HPDE6-E6E7 (cell line): ENCODE data around the gene JCHAIN.
"Not testable (repeated sequence)": the region's sequence is repeated elsewhere in the genome, so short reads cannot be mapped to it uniquely, and the experiment has no call there.

Experiments
- DNase-seq: peaks from one replicate; pipeline ENCODE4 v3.0.0; 2011; ENCODE audit warnings: missing footprints; ENCODE audit errors: extremely low spot score

The JCHAIN gene

DNA sequence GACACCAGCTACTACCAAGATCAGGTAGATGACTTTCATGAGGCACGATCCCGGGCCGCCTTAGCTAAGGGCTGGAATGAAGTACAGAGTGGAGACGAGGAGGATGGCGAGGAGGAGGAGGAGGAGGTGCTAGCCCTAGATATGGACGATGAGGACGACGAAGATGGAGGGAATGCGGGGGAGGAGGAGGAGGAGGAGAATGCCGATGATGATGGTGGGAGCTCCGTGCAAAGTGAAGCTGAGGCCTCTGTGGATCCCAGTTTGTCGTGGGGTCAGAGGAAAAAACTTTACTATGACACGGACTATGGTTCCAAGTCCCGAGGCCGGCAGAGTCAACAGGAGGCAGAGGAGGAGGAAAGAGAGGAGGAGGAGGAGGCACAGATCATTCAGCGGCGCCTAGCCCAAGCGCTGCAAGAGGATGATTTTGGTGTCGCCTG is 22.5 kb upstream of the JCHAIN start:
- no peak for DNase-seq

DNA sequence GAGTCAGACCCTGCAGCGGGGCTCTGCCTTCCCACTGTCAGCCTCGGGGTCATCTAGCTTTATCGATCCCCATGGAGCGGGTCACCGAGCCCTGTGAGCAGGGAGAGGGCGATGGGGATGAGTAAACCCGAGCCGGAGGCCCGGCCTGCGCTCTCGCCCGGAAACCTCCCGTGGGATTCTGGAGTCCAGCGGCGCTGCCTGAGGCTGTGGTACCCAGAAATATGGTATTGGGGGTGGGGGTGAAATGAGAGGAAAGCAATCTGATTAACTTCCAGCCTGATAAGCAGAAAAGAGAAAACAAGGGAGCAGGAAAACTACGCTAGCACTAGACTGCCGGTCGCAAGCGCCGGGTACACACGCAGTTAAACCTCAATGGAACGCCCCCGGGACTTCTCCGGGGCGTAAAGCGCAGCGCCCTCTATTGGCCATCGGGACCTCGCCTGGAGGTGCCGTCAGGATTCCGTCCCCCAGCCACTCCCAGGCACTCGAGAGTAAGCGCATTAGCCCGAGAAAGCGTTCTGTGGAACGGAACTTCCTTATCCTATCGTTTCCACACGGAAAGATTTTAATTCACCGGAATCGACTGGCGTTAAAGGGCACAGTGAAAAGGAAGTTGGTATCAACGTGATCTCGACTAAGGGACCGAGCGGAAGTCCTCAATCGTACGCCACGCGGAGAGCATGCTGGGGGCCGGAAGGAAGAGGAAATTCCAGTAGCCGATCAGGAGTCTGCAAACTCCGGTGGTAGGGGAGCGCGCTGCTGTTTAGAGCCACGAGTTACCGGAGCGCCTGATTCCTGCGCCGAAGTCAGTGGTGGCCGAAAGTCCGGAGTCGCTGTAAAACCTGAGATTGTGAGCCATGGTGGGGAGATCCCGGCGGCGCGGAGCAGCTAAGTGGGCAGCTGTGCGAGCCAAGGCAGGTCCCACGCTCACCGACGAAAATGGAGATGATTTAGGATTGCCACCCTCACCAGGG is 21.8 kb upstream of the JCHAIN start, which contains the start of gene UTP3:
UTP3 (plus strand) TSS at position 712 of the 974 bp plus-strand sequence; CDS start at position 858, 146 bp downstream.
- peak; percentile 91 for DNase-seq

DNA sequence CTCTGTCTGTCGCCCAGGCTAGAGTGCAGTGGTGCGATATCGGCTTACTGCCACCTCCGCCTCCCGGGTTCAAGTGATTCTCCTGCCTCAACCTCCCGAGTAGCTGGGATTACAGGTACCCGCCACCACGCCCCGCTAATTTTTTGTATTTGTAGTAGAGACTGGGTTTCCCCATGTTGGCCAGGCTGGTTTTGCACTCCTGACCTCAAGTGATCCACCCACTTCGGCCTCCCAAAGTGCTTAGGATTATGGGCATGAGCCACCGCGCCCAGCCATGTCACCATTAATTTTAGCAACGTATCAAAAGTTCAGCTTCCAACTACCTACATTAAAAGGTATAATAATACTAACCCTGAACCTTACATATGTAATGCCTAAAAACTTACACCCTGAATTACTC is 21.1 kb upstream of the JCHAIN start:
- DNase-seq, result no peak

DNA sequence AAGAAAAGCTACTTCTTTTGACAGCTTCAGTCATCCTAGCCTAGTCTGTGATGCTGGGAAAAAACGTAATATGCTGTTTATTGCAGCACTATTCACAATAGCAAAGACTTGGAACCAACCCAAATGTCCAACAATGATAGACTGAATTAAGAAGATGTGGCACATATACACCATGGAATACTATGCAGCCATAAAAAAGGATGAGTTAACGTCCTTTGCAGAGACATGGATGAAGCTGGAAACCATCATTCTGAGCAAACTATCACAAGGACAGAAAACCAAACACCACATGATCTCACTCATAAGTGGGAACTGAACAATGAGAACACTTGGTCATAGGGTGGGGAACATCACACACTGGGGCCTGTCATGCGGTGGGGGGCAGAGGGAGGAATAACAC is 15.8 kb upstream of the JCHAIN start:
- DNase-seq, result not testable (repeated sequence)

DNA sequence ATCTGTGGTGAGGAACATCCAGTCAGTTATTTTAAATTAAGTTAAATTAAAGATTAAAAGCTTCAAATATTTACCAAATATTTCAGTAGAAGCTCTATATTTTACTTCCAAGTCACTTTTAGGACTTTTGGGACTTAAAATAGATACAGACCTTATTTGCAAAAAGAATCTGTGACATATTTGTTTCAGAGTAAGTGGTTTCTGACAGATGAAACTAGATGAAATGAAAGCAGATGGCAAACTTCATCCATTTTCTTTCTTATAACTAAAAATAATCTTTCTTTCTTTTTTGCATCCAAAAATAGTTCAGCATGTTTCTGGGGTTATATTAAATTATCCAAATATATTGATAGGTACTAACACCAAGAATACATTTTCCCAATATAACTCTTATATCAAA is 15.4 kb upstream of the JCHAIN start:
- no peak for DNase-seq

DNA sequence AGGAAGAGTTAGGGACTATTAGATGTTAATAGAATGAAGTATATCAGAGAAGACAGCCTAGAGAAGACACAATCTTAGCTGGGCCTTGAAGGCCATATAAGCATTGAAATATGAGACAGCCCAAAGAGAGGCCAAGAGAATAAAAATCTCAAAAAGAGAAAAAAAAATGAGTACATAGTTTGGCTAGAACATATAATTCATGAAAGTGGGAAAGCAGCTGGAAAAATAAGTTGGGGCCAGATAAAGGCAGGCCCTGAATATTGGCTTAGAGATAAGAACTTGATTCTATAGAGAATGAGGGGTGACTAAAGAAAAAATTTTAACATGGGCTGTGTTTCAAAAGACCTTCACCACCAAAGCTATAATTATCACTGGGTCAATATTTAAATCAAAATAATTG is 14.6 kb upstream of the JCHAIN start:
- DNase-seq, result no peak

DNA sequence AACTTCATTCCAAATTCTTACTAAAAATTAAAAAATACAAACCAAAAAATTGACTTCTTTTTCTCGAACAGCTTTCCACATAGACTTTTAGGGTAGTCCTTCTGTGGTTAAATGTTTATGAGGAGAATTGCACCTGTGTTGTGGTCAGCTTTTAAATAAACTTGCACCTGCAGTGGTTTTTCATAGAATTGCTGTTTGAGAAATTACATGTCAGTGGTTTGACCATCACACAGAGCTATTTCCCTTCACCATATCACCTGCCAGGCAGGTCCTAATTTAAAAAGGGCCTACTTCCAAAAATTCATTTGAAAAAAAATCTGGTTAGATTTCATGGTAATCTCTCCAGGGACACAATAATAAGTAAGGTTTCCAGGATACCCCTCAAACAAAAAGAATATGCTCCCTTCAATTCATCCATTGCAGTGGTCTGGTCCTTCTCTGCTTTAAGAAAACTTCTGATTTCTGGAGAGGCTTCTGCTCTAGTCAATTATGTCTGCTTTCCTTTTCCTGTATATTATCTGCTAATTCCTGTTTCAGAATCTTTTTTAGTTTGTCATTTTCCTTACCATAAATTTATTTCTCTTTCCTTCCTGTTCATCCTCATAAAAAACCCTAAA is 12.2 kb upstream of the JCHAIN start:
- no peak for DNase-seq

DNA sequence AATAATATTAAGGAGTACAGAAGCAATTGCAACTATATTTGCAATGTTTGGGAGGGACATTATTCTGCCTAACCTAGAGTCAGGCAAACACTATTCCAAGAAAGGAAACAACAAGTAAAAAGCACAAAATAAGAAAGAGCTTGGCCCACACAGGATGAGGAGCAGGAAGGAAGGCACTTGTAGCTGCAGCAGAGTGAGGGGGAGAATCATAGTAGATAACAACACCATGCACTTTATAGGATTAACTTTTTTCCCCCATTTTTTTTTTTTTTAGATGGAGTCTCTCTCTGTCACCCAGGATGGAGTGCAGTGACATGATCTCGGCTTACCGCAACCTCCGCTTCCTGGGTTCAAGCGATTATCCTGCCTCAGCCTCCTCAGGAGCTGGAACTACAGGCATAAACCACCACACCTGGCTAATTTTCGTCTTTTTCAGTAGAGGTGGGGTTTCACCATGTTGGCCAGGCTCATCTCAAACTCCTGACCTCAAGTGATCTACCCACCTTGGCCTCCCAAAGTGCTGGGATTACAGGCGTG is 10.3 kb upstream of the JCHAIN start:
- no peak for DNase-seq

DNA sequence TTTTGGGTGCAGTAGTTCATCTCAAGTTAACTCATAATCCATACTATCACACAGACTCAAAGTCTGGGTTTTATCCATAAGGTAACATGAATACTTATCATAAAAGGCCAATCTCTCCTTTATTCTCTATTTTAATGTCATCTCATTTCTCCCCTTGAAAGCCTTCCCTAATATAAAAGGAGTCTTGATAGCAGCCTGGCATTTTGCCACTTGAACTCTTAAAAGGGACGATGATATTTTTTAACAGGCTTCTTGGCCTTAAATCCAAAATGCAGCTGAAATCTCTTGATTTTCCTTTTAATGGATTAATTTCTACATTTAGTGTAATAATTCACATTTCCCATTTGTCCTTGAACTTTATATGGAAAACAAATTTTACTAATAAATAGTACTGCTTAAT is 8.4 kb upstream of the JCHAIN start:
- no peak for DNase-seq

DNA sequence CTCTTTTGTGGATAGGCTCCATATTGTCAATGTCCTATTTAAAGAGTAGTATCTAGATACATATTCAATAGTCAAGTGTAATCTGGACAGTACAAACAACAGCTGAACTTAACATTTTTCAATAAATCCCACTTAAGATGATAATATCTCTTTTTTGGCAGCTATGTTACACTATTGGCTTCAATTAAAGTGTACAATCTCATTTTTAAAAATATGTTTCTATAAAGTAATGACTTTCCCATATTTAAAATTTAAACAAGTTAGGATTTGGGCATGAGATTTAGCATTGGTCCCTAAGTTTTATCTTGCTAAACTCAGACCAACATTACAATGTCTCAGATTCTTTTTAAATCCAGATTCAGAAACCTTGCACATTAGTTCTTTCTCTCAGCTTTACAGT is 7.9 kb upstream of the JCHAIN start:
- no peak for DNase-seq

DNA sequence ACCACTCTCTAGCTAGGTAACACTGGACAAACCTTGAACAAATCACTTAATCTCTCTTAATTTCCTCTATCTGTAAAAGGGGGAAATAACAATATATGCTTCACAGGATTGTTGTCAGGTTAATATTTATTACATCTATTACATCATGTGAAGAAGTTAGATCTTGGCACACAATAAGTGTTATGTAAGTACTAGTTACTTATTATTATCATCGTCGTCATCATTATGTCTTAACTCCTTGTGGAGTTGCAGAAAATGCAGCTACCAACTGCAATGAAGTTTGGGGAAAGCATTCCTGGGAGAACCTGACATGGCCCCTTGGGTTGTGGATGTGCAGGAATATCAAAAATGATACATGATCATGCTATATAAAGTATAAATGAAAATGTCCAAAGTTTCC is 4.8 kb upstream of the JCHAIN start:
- DNase-seq, result no peak

DNA sequence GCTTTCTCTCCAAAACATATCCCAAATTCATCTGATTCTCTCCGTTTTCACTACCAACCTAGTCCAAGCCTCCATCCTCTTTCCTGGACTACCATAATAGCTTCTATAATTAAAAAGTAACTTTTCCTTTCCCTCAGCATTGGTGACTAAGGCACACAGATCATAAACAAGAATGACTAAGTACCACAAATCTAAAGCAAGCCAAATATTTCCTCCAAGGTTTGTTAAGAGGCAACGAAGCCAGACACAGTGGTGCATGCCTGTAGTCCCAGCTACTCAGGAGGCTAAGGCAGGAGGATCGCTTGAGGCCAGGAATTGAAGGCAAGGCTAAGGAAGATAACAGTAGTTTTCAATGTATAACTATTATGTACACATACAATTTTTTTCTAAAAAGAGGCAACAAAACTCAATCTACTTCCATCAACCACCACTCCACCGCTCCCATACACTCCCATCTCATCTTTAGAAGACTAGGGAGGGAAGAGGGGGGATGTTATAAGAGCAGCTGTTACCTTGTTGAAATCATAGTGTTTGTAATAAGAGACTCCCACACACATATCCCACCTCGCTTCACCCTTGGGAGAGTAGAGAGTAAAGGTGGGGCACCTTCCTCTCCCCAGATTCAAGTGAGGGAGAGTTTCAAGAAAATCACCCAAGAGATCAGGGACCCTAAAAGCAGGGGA is 4.2 kb upstream of the JCHAIN start:
- DNase-seq, result no peak

DNA sequence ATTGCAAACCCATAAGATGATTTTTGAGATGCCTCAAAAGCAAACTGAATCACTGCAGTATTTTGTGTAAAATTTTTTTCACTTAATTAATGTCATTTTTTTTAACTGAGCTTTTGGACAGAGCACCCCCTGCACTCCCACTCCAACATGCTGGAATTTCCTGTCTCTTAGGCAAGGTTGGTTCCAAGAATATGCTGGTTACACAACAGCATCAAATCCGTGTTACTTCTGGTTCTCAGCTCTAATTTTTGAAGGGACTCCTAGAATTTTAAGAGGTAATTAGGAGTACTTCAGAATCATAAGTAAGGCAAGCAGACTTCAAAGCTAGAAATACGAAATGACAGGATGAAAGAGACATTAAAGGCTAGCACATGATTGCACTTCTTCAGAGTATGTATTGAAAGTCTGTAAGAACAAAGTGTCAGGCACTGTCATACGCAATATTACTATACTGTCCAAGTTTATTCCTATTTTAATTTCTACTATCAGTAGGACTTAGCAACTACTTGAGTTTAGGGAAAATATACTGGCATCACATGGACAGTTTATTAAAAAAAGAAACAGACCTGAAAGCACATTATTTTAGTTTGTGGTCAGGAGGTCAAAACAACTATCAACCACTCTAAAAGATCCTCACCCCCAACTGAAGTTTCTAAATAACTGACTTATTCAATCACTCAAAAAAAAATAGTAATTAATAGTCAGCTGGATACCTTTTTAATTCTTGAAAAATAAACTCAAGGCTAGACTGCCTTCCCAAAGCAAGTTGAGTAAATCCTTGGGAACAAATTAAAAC is 1.6 kb upstream of the JCHAIN start:
- DNase-seq, result no peak

DNA sequence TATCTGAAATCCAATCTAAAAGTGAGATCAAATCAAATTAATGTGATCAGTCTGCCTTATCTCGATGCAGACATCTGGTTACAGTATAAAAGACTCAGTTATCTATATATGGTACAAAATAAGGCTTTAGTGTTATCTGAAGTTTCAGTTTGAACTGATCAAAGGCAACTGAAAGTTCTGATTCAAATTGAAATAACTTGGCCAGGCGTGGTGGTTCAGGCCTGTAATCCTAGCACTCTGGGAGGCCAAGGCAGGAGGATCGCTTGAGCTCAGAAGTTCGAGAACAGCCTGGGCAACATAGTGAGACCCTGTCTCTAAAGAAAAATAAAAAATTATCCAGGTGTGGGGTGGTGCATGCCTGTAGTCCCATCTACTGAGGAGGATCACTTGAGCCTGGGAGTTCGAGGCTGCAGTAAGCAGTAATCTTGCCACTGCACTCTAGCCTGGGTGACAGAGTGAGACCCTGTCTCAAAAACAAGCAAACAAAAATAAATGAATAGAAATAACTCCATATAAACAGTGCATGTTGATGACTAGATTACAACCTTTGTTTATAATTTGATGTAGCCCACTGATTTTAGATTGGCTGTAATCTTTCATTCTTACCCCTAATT is 4.9 kb downstream of the JCHAIN start:
- DNase-seq, result not testable (repeated sequence)

DNA sequence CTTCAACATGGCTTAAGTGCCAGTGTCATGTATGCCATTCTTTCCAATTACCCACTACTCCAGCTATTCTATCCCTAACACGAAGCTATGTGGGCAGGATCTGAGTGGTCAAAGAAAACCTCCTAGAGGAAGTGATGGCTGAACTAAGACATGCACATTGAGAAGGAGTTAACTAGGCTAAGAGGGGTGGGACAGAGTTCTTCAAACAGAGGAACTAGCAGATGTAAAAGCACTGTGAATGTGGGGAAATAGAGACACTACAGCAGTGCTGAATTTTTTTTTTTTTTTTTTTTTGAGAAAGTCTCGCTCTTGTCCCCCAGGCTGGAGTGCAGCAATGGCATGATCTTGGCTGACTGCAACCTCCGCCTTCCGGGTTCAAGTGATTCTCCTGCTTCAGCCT is 6.2 kb downstream of the JCHAIN start:
- no peak for DNase-seq

DNA sequence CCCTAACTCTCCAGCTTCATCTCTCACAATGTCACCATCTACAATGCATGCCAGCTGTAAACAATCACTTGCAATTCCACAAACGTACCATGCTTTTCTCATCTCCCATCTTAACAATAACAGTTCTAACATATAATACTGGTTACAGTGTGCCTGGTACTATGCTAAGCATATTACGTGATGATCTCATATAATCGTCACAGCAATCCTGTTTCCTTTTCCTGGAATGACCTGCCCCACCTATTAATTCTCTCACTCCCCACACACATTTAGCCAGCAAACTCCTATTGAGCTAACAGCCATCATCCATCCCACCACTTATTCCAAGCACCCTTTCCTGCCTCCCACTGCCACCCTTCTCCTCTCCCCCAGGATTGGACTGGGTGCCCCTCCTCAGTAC is 7.9 kb downstream of the JCHAIN start:
- no peak for DNase-seq

DNA sequence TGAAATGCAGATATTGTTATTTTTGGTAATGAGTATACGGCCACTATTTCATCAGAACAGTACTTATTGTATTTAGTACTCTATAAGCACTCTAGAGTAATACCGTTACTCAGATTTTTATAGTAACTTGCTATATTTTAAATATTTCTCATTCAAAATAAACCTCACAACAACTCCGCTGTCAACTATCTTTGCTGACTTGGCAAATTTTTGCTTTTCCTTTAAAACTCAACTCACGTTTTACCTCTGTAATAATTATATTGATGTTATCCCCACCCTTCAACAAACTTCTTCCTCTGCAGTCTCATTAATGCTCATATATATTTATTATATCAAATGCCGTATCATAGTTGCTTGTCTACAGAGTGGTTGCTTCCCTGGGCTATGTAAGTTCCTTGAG is 9.0 kb downstream of the JCHAIN start:
- DNase-seq, result no peak

DNA sequence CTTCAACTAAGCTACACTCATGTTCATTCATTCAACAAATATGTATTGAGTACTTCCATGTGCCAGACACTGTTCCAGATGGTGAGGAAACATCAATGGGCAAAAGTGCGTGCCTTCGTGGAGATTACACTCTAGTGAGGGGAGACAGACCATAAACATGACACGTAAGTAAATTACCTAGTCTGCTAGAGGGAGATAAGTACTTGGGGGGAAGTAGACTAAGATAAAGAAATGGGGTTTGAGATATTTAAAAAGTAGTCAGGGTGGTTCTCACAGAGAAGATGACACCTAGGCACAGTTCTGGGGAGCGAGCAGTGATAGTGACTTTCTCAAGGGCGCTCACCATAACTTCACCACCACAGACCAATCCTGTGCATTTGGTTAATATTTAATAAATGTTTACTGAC is 11.7 kb downstream of the JCHAIN start:
- DNase-seq, result no peak

DNA sequence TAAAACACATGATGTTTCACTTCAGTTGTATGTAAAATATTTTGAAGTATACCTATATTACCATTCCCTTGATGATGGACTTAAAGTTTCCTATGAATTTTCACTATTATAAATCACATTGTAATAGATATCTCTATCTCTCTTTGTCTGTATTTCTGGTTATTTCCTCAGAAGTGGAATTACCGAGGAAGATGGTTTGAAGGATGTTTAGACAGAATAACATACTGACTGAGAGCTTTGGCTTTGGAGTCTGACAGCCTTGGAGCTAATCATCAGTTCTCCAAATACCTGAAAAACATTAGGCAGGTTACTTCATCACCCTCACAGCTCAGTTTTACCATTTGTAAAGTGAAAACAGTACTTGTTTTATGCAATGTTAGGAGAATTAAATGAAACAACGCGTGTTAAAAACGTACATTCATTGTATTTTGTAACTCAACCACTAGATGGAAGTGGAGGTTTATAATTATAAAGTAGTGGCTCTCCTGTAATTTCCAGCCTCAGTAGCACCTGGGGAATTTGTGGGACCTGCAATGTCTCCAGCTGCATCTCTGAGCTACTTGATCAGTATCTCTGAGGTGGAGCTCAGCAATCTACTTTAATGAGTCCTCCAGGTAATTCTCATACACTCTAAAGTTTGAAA is 14.3 kb downstream of the JCHAIN start:
- DNase-seq, result peak; percentile 20

DNA sequence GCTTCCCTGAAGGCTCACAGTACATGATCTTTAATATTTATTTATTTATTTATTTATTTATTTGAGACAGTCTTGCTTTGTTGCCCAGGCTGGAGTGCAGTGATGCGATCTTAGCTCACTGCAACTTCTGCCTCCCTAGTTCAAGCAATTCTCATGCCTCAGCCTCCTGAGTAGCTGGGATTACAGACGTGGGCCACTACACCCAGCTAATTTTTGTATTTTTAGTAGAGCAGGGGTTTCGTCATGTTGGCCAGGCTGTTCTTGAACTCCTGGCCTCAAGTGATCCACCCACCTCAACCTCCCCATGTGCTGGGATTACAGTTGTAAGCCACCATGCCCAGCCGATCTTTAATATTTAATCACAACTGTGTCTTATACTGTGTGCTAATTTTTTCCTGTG is 15.6 kb downstream of the JCHAIN start:
- not testable (repeated sequence) for DNase-seq
